Mucosa of rectum (tissue), 2 donors: ENCODE measurements around the gene CNOT2.

Experiments
- H3K27ac ChIP-seq, 2 donors: one replicate each; pipeline ENCODE4 v1.7.0; 2013; ENCODE audit warnings: inconsistent platforms in 2 of 2, low read depth in 2 of 2, low read length in 2 of 2
- H3K27me3 ChIP-seq, 2 donors: one replicate each; pipeline ENCODE4 v1.7.0; 2013; ENCODE audit warnings: low read length in 2 of 2; ENCODE audit not compliant: control insufficient read depth in 2 of 2, insufficient read depth in 2 of 2
- H3K36me3 ChIP-seq, 2 donors: one replicate each; pipeline ENCODE4 v1.7.0; 2013; ENCODE audit warnings: low read length in 2 of 2; ENCODE audit not compliant: control insufficient read depth in 2 of 2, insufficient read depth in 2 of 2
- H3K4me1 ChIP-seq, 2 donors: one replicate each; pipeline ENCODE4 v1.7.0; 2013; ENCODE audit warnings: low read length in 2 of 2, mild to moderate bottlenecking in 1 of 2; ENCODE audit not compliant: control insufficient read depth in 2 of 2, insufficient read depth in 2 of 2
- H3K4me3 ChIP-seq, 2 donors: one replicate each; pipeline ENCODE4 v1.7.0; 2013; ENCODE audit warnings: low read length in 2 of 2
- H3K9ac ChIP-seq, 2 donors: one replicate each; pipeline ENCODE4 v1.7.0; 2013; ENCODE audit warnings: low read length in 2 of 2, low read depth in 1 of 2, mild to moderate bottlenecking in 1 of 2
- H3K9me3 ChIP-seq, 2 donors: one replicate each; pipeline ENCODE4 v1.7.0; 2013; ENCODE audit warnings: low read length in 2 of 2; ENCODE audit not compliant: control insufficient read depth in 2 of 2
- donor health status: healthy.
- donor health status: Normal muscosa, but diverticular disease.

Gene CNOT2

GRCh38 chr12:70249903-70250302 lies 6.7 kb downstream of the CNOT2 start:
- H3K9me3 ChIP-seq: no peaks in the 10 kb centered on the region
- peaks cover 6 to 12% of the 10 kb centered on the region in 2 donors for H3K4me1 ChIP-seq
- H3K36me3 ChIP-seq: no peaks in the 10 kb centered on the region
- H3K27ac ChIP-seq: no peak overlapping the region
- H3K4me3 ChIP-seq: no peak overlapping the region
- no peaks in the 10 kb centered on the region for H3K27me3 ChIP-seq
- no peak overlapping the region for H3K9ac ChIP-seq

GRCh38 chr12:70251226-70251625 lies 8.0 kb downstream of the CNOT2 start:
- Histone ChIP-seq H3K36me3 (no peaks in the 10 kb centered on the region), H3K27ac (no peak overlapping the region), H3K27me3 (no peaks in the 10 kb centered on the region), H3K4me3 (no peak overlapping the region), H3K9ac (no peak overlapping the region), H3K9me3 (no peaks in the 10 kb centered on the region), H3K4me1 (peaks cover 4 to 5% of the 10 kb centered on the region in 2 donors)

GRCh38 chr12:70251661-70252060 lies 8.4 kb downstream of the CNOT2 start:
- H3K27me3 ChIP-seq: no peaks in the 10 kb centered on the region
- H3K4me3 ChIP-seq: no peak overlapping the region
- H3K9ac ChIP-seq: no peak overlapping the region
- H3K27ac ChIP-seq: no peak overlapping the region
- no peaks in the 10 kb centered on the region for H3K9me3 ChIP-seq
- H3K4me1 ChIP-seq: peaks cover 0 to 3% of the 10 kb centered on the region in 2 donors
- no peaks in the 10 kb centered on the region for H3K36me3 ChIP-seq

- H3K4me1 ChIP-seq: peaks cover 0 to 3% of the 10 kb centered on the region in 2 donors
- H3K4me3 ChIP-seq: no peak overlapping the region
- no peaks in the 10 kb centered on the region for H3K27me3 ChIP-seq
- no peak overlapping the region for H3K9ac ChIP-seq
- no peaks in the 10 kb centered on the region for H3K36me3 ChIP-seq
- H3K27ac ChIP-seq: no peak overlapping the region
- no peaks in the 10 kb centered on the region for H3K9me3 ChIP-seq
Measured at GRCh38 chr12:70252832-70253231, 9.6 kb downstream of the CNOT2 start.

- H3K36me3 ChIP-seq: no peaks in the 10 kb centered on the region
- no peak overlapping the region for H3K27ac ChIP-seq
- H3K9me3 ChIP-seq: no peaks in the 10 kb centered on the region
- no peak overlapping the region for H3K9ac ChIP-seq
- H3K4me1 ChIP-seq: peaks cover 0 to 3% of the 10 kb centered on the region in 2 donors
- H3K27me3 ChIP-seq: no peaks in the 10 kb centered on the region
- no peak overlapping the region for H3K4me3 ChIP-seq
Measured at GRCh38 chr12:70254225-70254624, 11.0 kb downstream of the CNOT2 start.

- peaks cover 0 to 3% of the 10 kb centered on the region in 2 donors for H3K4me1 ChIP-seq
- H3K4me3 ChIP-seq: no peak overlapping the region
- H3K9me3 ChIP-seq: no peaks in the 10 kb centered on the region
- no peaks in the 10 kb centered on the region for H3K36me3 ChIP-seq
- H3K27me3 ChIP-seq: no peaks in the 10 kb centered on the region
- no peak overlapping the region for H3K9ac ChIP-seq
- no peak overlapping the region for H3K27ac ChIP-seq
Measured at GRCh38 chr12:70254846-70255245, 11.6 kb downstream of the CNOT2 start.

GRCh38 chr12:70255311-70255710 lies 12.1 kb downstream of the CNOT2 start:
- no peak overlapping the region for H3K4me3 ChIP-seq

GRCh38 chr12:70258605-70259403 lies 15.6 kb downstream of the CNOT2 start:
- H3K9ac ChIP-seq: no peak overlapping the region
- no peak overlapping the region for H3K27ac ChIP-seq
- H3K9me3 ChIP-seq: no peaks in the 10 kb centered on the region
- peaks cover 0 to 3% of the 10 kb centered on the region in 2 donors for H3K4me1 ChIP-seq
- no peaks in the 10 kb centered on the region for H3K36me3 ChIP-seq
- H3K27me3 ChIP-seq: no peaks in the 10 kb centered on the region
- no peak overlapping the region for H3K4me3 ChIP-seq

More at GRCh38 chr12:70255311-70255710, 12.1 kb downstream of the CNOT2 start:
- Histone ChIP-seq H3K27ac (no peak overlapping the region), H3K27me3 (no peaks in the 10 kb centered on the region), H3K36me3 (no peaks in the 10 kb centered on the region), H3K9me3 (no peaks in the 10 kb centered on the region), H3K9ac (no peak overlapping the region), H3K4me1 (peaks cover 0 to 3% of the 10 kb centered on the region in 2 donors)

GRCh38 chr12:70260646-70261045 lies 17.4 kb downstream of the CNOT2 start:
- H3K4me1 ChIP-seq: no peaks in the 10 kb centered on the region
- no peaks in the 10 kb centered on the region for H3K9me3 ChIP-seq
- H3K9ac ChIP-seq: no peak overlapping the region
- no peak overlapping the region for H3K4me3 ChIP-seq
- no peaks in the 10 kb centered on the region for H3K27me3 ChIP-seq
- no peaks in the 10 kb centered on the region for H3K36me3 ChIP-seq
- no peak overlapping the region for H3K27ac ChIP-seq

GRCh38 chr12:70264067-70264867 lies 21.0 kb downstream of the CNOT2 start:
- Histone ChIP-seq H3K27ac (no peak overlapping the region), H3K9ac (no peak overlapping the region), H3K27me3 (no peaks in the 10 kb centered on the region)

More at GRCh38 chr12:70264067-70264867, 21.0 kb downstream of the CNOT2 start:
- Histone ChIP-seq H3K4me1 (no peaks in the 10 kb centered on the region), H3K9me3 (no peaks in the 10 kb centered on the region), H3K36me3 (no peaks in the 10 kb centered on the region), H3K4me3 (no peak overlapping the region)
